Endometrium (tissue), 2 donors: ENCODE data around the gene NDST1.
A peak's percentile ranks its signal among the peaks of the same experiment; 100 is the strongest.

Experiments
- FAIRE-seq: peaks from 2 replicates; lab custom pipeline; 2012; peaks lifted over from hg19 to GRCh38; lab: Jason Lieb, UNC
- donor health status: control.
- donor health status: control.

Gene NDST1

GRCh38 chr5:150587856-150588595 lies 80.1 kb downstream of the NDST1 start:
- FAIRE-seq, result no peak

- FAIRE-seq, result no peak
Measured at GRCh38 chr5:150588596-150588890, 80.6 kb downstream of the NDST1 start.

GRCh38 chr5:150589862-150590601 lies 82.1 kb downstream of the NDST1 start:
- peak; percentile 23 for FAIRE-seq

GRCh38 chr5:150590979-150591695 lies 83.2 kb downstream of the NDST1 start:
- FAIRE-seq, result no peak

GRCh38 chr5:150593593-150593992 lies 85.7 kb downstream of the NDST1 start:
- no peak for FAIRE-seq

- no peak for FAIRE-seq
Measured at GRCh38 chr5:150593996-150594395, 86.1 kb downstream of the NDST1 start.

GRCh38 chr5:150595466-150596031 lies 87.6 kb downstream of the NDST1 start:
- no peak for FAIRE-seq

- no peak for FAIRE-seq
Measured at GRCh38 chr5:150596313-150596712, 88.4 kb downstream of the NDST1 start.

- no peak for FAIRE-seq
Measured at GRCh38 chr5:150596826-150597225, 88.9 kb downstream of the NDST1 start.

GRCh38 chr5:150598006-150598405 lies 90.1 kb downstream of the NDST1 start:
- no peak for FAIRE-seq

- FAIRE-seq, result no peak
Measured at GRCh38 chr5:150598821-150599273, 90.9 kb downstream of the NDST1 start.

GRCh38 chr5:150599281-150599680 lies 91.3 kb downstream of the NDST1 start:
- FAIRE-seq, result no peak

GRCh38 chr5:150599917-150600511 lies 92.1 kb downstream of the NDST1 start:
- no peak for FAIRE-seq

- no peak for FAIRE-seq
Measured at GRCh38 chr5:150600616-150601490, 92.9 kb downstream of the NDST1 start.

- FAIRE-seq, result no peak
Measured at GRCh38 chr5:150601491-150602345, 93.8 kb downstream of the NDST1 start.

GRCh38 chr5:150603052-150603451 lies 95.1 kb downstream of the NDST1 start:
- no peak for FAIRE-seq

- no peak for FAIRE-seq
Measured at GRCh38 chr5:150603491-150603890, 95.6 kb downstream of the NDST1 start.

GRCh38 chr5:150604010-150604409 lies 96.1 kb downstream of the NDST1 start:
- no peak for FAIRE-seq

- FAIRE-seq, result no peak
Measured at GRCh38 chr5:150604894-150605440, 97.0 kb downstream of the NDST1 start.

GRCh38 chr5:150605546-150605945 lies 97.6 kb downstream of the NDST1 start:
- FAIRE-seq, result no peak
